BLaER1 treated with 17β-estradiol and CSF1 and Interleukin-3, amounts not matched to agents 10 nM and 100 nM (cell line): ENCODE results near the gene TOMM40.

ENCODE experiments used
- H3K27ac ChIP-seq, 11 experiments: shearing (Covaris generic); formaldehyde crosslinking; 2 replicates each; pipeline ENCODE4 v1.8.1; 2022
- H3K27me3 ChIP-seq, 11 experiments: shearing (Covaris generic); formaldehyde crosslinking; 2 replicates each; pipeline ENCODE4 v1.8.1; 2022
- H3K36me3 ChIP-seq, 11 experiments: shearing (Covaris generic); formaldehyde crosslinking; 2 replicates each; pipeline ENCODE4 v1.8.1; 2022
- H3K4me1 ChIP-seq, 10 experiments: shearing (Covaris generic); formaldehyde crosslinking; 2 replicates each; pipeline ENCODE4 v1.8.1; 2022
- H3K4me2 ChIP-seq, 11 experiments: shearing (Covaris generic); formaldehyde crosslinking; 2 replicates each; pipeline ENCODE4 v1.8.1; 2022
- H3K4me3 ChIP-seq, 10 experiments: shearing (Covaris generic); formaldehyde crosslinking; 2 replicates each; pipeline ENCODE4 v1.8.1; 2022
- H3K9ac ChIP-seq, 11 experiments: shearing (Covaris generic); formaldehyde crosslinking; 2 replicates each; pipeline ENCODE4 v1.8.1; 2022
- H3K9me3 ChIP-seq, 11 experiments: shearing (Covaris generic); formaldehyde crosslinking; replicated peaks in 1 of 11; 2 replicates each; pipeline ENCODE4 v1.8.1; 2022
- H4K20me1 ChIP-seq, 11 experiments: shearing (Covaris generic); formaldehyde crosslinking; 2 replicates each; pipeline ENCODE4 v1.8.1; 2022
- Cebpa-rat ChIP-seq, 11 experiments: shearing (Covaris generic); IDR thresholded peaks; 2 replicates each; pipeline ENCODE4 v1.8.1; 2022

TOMM40 gene

GRCh38 chr19:44865196-44865767 lies 25.8 kb upstream of the TOMM40 start:
- Histone ChIP-seq H3K9me3 (peaks cover 0 to 12% (median 0%) of the 10 kb centered on the region in 11 experiments; a peak in 5 of 22 replicates), H3K4me3 (no peak overlapping the region), H4K20me1 (peaks cover 0 to 53% (median 5%) of the 10 kb centered on the region in 11 experiments; a peak in 10 of 22 replicates), H3K27me3 (no peaks in the 10 kb centered on the region), H3K4me2 (peak overlapping the region in 1 of 11 experiments; percentile 48; a peak in 1 of 22 replicates), H3K36me3 (peaks cover 50 to 79% (median 67%) of the 10 kb centered on the region in 11 experiments), H3K4me1 (peaks cover 0 to 54% (median 28%) of the 10 kb centered on the region in 10 experiments; a peak in 15 of 20 replicates), H3K27ac (no peak overlapping the region), H3K9ac (no peak overlapping the region)
- no peak for TF ChIP-seq Cebpa-rat (IDR thresholded peaks at IDR 0.05)

DNA sequence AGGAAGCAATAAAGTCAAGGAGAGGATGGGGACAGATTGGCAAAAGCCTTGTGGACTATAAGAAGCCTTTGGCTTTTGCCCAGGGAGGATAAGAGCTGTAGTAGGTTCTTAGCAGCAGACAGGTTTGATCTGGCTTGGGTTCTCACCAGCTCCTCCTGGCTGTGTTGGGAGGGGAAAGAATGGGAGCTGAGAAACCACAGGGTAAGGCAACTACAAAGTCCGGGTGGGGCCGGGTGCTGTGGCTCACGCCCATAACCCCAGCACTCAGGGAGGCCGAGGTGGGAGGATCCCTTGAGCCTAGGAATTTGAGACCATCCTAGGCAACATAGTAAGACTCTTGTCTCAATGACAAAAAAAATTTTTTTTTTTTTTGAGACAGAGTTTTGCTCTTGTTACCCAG lies 24.4 kb upstream of the TOMM40 start:
- peaks cover 0 to 52% (median 5%) of the 10 kb centered on the region in 11 experiments; a peak in 11 of 22 replicates for H4K20me1 ChIP-seq

GRCh38 chr19:44867578-44867977 lies 23.5 kb upstream of the TOMM40 start:
- Histone ChIP-seq H3K9ac (peak overlapping the region in 3 of 11 experiments; percentile 31 to 62 (median 60); a peak in 3 of 22 replicates), H3K4me2 (peak overlapping the region in 4 of 11 experiments; percentile 68 to 90 (median 80); a peak in 8 of 22 replicates), H3K9me3 (peaks cover 0 to 7% (median 0%) of the 10 kb centered on the region in 11 experiments; a peak in 2 of 22 replicates), H3K36me3 (peaks cover 51 to 80% (median 66%) of the 10 kb centered on the region in 11 experiments), H4K20me1 (peaks cover 0 to 51% (median 5%) of the 10 kb centered on the region in 11 experiments; a peak in 11 of 22 replicates), H3K27ac (peak overlapping the region in 4 of 11 experiments; percentile 67 to 81 (median 78); a peak in 8 of 22 replicates), H3K4me1 (peaks cover 4 to 77% (median 40%) of the 10 kb centered on the region in 10 experiments; a peak in 17 of 20 replicates), H3K27me3 (no peaks in the 10 kb centered on the region), H3K4me3 (no peak overlapping the region)
- no peak for TF ChIP-seq Cebpa-rat (IDR thresholded peaks at IDR 0.05)

More for the DNA sequence above, 24.4 kb upstream of the TOMM40 start:
- peak overlapping the region in 4 of 11 experiments; percentile 32 to 81 (median 42); a peak in 4 of 22 replicates for H3K27ac ChIP-seq
- peak overlapping the region in 1 of 11 experiments; percentile 9; a peak in 2 of 22 replicates for H3K9ac ChIP-seq
- H3K9me3 ChIP-seq = peaks cover 0 to 7% (median 0%) of the 10 kb centered on the region in 11 experiments; a peak in 4 of 22 replicates
- no peak overlapping the region for H3K4me3 ChIP-seq
- TF ChIP-seq Cebpa-rat (IDR thresholded peaks at IDR 0.05) = no peak
- H3K4me2 ChIP-seq = peak overlapping the region in 4 of 11 experiments; percentile 11 to 81 (median 47); a peak in 7 of 22 replicates
- peaks cover 46 to 79% (median 62%) of the 10 kb centered on the region in 11 experiments for H3K36me3 ChIP-seq
- no peaks in the 10 kb centered on the region for H3K27me3 ChIP-seq
- peaks cover 0 to 68% (median 33%) of the 10 kb centered on the region in 10 experiments; a peak in 15 of 20 replicates for H3K4me1 ChIP-seq

DNA sequence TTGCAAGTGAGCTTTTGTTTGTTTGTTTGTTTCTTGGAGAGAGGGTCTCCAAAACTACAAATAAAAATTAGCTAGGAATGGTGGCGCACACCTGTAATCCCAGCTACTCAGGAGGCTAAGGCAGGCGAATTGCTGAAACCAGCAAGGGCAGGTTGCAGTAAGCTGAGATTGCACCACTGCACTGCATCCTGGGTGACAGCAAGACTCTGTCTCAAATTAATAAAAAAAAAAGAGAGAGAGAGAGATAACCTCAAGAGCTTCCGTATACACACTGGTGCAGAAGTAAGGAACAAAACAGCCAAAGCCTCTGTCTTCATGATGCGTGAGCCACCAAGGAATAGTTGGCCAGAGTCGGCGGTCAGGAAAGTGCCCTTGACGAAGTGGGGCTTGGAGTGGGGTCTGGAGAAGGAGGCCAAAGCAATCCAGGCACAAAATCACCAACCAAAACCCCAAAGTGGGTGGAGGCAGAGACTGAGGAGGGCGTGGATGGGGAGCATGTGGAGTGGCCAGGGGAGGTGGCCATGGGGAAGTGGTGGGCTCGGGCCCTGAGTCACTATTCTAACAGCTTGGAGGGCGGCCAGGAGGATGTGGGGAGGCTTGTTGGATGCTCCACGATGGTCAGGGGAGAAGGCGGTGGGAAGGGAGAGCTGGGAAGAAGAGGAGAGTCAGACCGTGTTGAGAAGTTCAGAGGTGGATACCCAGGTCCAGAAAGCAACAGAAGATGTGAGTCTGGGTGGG lies 21.2 kb upstream of the TOMM40 start:
- peaks cover 65 to 93% (median 80%) of the 10 kb centered on the region in 11 experiments for H3K36me3 ChIP-seq
- no peaks in the 10 kb centered on the region for H3K27me3 ChIP-seq
- peaks cover 0 to 7% (median 0%) of the 10 kb centered on the region in 11 experiments; a peak in 2 of 22 replicates for H3K9me3 ChIP-seq
- H3K27ac ChIP-seq = peak overlapping the region in 9 of 11 experiments; percentile 17 to 81 (median 58); a peak in 13 of 22 replicates
- no peak for TF ChIP-seq Cebpa-rat (IDR thresholded peaks at IDR 0.05)
- 0 out of 20 replicates have a peak overlapping the region, but pooled peaks of 1 of the 10 experiments have one; percentile 22 for H3K4me3 ChIP-seq
- H4K20me1 ChIP-seq = peaks cover 0 to 46% (median 4%) of the 10 kb centered on the region in 11 experiments; a peak in 11 of 22 replicates
- peak overlapping the region in 7 of 11 experiments; percentile 8 to 90 (median 78); a peak in 13 of 22 replicates for H3K4me2 ChIP-seq
- peaks cover 14 to 77% (median 51%) of the 10 kb centered on the region in 10 experiments for H3K4me1 ChIP-seq
- peak overlapping the region in 5 of 11 experiments; percentile 26 to 60 (median 43); a peak in 6 of 22 replicates for H3K9ac ChIP-seq

GRCh38 chr19:44871809-44872208 lies 19.2 kb upstream of the TOMM40 start:
- Histone ChIP-seq H3K4me2 (peak overlapping the region in 2 of 11 experiments; percentile 81 to 90; a peak in 2 of 22 replicates), H3K27ac (peak overlapping the region in 1 of 11 experiments; percentile 77; a peak in 2 of 22 replicates), H3K4me1 (peaks cover 24 to 74% (median 53%) of the 10 kb centered on the region in 10 experiments), H3K27me3 (no peaks in the 10 kb centered on the region), H3K9me3 (peaks cover 0 to 7% (median 0%) of the 10 kb centered on the region in 11 experiments; a peak in 2 of 22 replicates), H3K36me3 (peaks cover 66 to 93% (median 80%) of the 10 kb centered on the region in 11 experiments), H3K4me3 (no peak overlapping the region), H4K20me1 (peaks cover 0 to 51% (median 3%) of the 10 kb centered on the region in 11 experiments; a peak in 10 of 22 replicates), H3K9ac (no peak overlapping the region)
- no peak for TF ChIP-seq Cebpa-rat (IDR thresholded peaks at IDR 0.05)

DNA sequence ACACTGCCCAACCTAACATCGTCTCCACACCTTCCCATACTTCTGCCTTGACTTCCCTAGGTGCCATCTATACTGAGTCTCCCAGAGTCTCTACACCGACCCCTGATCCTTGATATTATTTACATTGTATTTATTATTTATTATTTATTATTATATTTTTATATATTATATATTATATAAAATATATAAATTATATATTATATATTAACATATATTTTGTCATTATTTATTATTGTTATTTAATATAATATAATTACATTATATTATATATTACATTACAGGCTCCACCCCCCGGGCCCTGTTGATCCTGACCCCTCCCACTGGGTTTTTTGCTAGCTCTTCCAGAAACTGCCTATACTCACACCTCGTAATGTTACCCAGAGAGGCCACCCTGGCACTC lies 18.4 kb upstream of the TOMM40 start:
- Histone ChIP-seq H3K9ac (no peak overlapping the region), H3K36me3 (peaks cover 68 to 93% (median 80%) of the 10 kb centered on the region in 11 experiments), H3K4me2 (peak overlapping the region in 7 of 11 experiments; percentile 3 to 53 (median 34); a peak in 7 of 22 replicates)

GRCh38 chr19:44874317-44874716 lies 16.7 kb upstream of the TOMM40 start:
- Histone ChIP-seq H3K27me3 (no peaks in the 10 kb centered on the region), H3K4me2 (no peak overlapping the region), H4K20me1 (peaks cover 0 to 60% (median 3%) of the 10 kb centered on the region in 11 experiments; a peak in 11 of 22 replicates), H3K27ac (peak overlapping the region in 4 of 11 experiments; percentile 1 to 50 (median 9); a peak in 5 of 22 replicates), H3K9me3 (no peaks in the 10 kb centered on the region), H3K36me3 (peaks cover 70 to 92% (median 84%) of the 10 kb centered on the region in 11 experiments), H3K9ac (no peak overlapping the region), H3K4me3 (no peak overlapping the region), H3K4me1 (peaks cover 41 to 74% (median 51%) of the 10 kb centered on the region in 10 experiments)
- TF ChIP-seq Cebpa-rat (IDR thresholded peaks at IDR 0.05) = no peak

More for the DNA sequence above, 18.4 kb upstream of the TOMM40 start:
- peaks cover 0 to 59% (median 3%) of the 10 kb centered on the region in 11 experiments; a peak in 11 of 22 replicates for H4K20me1 ChIP-seq
- H3K27me3 ChIP-seq = no peaks in the 10 kb centered on the region
- H3K9me3 ChIP-seq = peaks cover 0 to 5% (median 0%) of the 10 kb centered on the region in 11 experiments; a peak in 2 of 22 replicates
- no peak overlapping the region; a peak in 2 of 22 replicates for H3K27ac ChIP-seq
- TF ChIP-seq Cebpa-rat (IDR thresholded peaks at IDR 0.05) = no peak
- H3K4me1 ChIP-seq = peaks cover 33 to 77% (median 58%) of the 10 kb centered on the region in 10 experiments
- H3K4me3 ChIP-seq = no peak overlapping the region
